GM21723 (cell line): ENCODE results near the gene CHD9.
"Not testable (repeated sequence)": the region's sequence is repeated elsewhere in the genome, so short reads cannot be mapped to it uniquely, and the experiment has no call there.

Experiments
- ATAC-seq: cut with Tn5 transposase; IDR thresholded peaks from one replicate; pipeline ENCODE4 v1.9.1; 2021; ENCODE audit warnings: mild to moderate bottlenecking, moderate library complexity; ENCODE audit not compliant: unreplicated experiment

The CHD9 gene

DNA sequence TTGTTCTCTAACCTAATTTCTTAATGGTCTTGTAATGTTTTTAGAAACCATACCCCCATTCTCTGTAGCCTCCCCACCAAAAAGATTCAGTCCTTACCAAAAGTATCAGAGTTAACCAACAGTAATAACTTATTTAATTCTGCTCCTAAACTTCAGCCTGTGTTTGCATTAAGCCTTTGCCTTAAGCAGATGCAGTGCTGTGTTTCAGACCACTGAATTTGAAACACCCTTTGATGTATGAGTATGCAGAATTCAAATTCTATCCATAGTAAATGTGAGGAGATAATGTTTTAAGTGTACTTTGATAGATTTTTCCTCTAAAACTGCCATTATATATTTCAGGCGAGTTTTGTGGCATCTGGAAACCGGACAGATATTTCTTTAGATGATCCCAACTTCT is 207.9 kb downstream of the CHD9 start:
- no peak for ATAC-seq

DNA sequence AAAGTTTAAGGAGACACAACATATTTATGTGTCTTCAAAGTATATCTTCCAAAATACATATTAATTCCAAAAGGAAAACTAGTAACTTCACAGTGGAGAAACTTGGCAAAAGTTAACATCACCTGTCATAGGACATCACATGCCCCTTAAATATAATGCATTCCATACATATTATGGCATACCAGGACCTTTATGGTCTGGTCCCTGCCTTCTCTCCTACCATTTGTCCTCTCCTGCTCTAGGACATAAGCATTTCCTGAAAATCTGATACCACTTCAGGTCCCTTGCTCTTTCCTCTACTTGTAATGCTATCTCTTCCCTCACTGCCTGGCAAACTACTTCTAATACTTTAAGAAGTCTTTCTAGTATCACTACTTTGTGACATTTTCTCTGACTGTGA is 211.4 kb downstream of the CHD9 start:
- no peak for ATAC-seq

DNA sequence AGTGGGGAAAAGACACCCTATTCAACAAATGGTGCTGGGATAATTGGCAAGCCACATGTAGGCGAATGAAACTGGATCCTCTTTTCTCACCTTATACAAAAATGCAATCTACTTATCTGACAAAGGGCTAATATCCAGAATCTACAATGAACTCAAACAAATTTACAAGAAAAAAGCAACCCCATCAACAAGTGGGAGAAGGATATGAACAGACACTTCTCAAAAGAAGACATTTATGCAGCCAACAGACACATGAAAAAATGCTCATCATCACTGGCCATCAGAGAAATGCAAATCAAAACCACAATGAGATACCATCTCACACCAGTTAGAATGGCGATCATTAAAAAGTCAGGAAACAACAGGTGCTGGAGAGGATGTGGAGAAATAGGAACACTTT is 223.7 kb downstream of the CHD9 start:
- ATAC-seq = not testable (repeated sequence)

DNA sequence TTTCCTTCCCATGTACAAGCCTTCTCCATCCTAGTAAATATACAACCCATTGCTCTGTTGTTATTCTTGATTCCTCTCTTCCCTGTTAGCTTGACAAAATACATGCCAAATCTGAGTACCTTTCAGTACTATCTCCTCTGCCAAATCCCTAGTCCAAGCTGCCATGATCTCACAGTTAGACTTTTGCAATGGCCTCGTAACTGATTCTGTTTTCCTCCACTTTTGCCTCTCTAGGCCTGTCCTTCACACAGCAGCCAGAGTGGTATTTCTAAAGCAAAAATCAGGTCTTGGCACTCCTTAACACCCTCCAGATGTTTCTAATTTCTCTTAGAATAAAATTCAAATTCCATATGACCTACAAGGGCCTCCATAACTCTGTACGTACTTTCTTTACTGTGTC is 226.5 kb downstream of the CHD9 start:
- no peak for ATAC-seq

DNA sequence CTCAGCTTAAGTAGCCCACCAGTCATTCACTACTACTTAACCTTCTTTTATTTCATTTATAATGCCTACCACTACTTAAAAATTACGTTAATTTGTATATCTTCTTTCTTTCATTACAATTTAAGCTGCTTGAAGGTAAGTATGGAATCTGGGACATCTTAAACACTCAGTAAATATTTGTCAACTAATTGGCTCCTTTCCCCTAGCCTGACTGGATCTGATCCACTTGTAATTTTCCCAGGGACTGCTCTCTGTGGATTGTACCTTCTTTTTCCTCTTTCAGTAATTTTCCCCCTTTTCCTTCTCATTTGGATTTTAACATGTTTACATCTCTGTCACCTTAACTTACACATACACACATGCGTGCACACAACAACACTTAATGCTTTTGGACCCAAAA is 227.1 kb downstream of the CHD9 start:
- no peak for ATAC-seq

DNA sequence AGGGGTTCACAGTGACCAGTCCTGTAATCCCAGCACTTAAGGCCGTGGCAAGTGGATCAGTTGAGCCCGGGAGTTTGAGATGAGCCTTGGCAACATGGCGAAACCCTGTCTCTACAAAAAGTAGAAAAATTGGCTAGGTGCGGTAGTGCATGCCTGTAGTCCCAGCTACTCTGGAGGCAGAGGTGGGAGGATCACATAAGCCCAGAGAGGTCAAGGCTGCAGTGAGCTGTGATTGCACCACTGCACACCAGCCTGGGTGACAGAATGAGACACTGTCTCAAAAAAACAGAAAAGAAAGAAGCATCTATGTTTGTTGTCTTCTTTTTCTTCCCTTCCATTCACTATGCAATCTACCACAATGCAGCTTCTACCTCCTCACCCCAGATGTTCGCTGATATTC is 227.5 kb downstream of the CHD9 start:
- ATAC-seq = no peak

DNA sequence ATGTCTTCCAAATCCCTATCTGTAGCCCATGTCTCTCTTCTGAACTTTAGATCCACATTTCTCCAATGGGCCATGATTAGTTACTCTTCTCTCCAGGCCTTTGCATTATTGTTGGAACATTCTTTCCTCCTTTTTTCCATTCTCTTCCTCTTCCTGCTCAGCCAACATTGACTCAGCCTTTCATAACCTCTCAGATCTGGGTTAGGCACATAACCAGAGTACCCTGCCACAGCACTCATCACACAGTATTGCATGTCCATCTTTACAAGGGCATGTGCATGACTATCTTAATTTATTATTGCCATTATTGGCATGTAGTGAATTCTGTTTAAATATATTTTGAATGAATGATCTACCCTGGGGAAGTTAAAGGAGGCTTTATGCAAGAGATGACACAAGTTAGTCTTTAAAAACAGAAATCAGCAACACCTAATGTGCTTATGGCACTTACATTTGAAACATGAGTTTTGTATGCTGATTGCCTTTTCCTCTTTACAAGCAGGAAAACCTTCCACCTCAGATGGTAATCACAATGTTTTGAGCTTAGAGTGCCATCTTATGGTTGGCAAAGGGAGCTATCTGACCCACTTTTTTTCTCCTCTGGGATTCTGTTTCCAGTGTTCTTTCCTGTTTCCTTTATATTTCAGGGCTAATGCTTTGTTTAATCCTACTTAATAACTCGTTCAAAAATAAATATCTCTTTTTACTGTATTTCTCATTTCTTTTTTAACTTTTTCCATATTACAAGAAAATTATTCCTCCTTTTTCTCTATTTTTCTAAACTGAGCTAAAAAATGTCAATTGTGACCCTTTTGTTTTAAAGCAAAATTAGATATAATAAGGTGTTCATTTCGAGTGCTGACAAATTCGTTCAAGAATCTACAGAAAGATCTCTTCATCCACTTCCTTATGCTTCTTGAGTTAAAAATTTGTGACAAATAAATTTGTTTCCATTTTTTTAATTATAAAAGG is 228.5 kb downstream of the CHD9 start:
- ATAC-seq = no peak

DNA sequence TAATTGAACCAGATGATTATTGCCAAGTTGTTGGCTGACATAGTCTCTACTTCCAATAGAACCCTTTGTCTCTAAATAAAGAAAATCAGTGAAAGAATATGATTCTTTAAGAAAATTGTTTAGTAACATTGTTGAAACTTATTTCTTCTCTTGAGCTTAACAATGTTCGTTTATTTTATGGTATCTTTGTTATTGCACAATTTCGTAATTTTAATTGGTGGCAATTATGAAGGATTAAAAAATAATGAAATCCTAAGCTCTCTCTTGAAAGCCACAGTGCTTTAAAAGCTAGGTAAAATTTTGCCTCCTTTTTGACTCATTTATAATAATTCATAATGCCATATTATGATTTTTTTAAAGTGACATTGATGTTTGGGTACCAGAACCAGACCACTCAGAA is 230.4 kb downstream of the CHD9 start:
- ATAC-seq = no peak

DNA sequence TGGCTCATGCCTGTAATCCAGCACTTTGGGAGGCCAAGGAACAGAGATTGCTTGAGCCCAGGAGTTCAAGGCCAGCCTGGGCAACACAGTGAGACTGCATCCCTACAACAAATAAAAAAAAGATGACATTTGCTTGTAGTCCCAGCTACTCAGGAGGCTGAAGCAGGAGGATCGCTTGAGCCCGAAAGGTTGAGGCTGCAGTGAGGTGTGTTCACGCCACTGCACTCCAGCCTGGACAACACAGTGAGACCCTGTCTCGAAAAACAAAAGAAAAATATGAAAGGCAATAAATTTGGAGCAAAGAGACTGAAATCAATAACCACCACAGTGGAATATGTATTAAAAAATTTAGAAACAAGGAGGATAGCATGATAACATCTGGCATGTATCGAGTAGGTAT is 235.7 kb downstream of the CHD9 start:
- no peak for ATAC-seq

DNA sequence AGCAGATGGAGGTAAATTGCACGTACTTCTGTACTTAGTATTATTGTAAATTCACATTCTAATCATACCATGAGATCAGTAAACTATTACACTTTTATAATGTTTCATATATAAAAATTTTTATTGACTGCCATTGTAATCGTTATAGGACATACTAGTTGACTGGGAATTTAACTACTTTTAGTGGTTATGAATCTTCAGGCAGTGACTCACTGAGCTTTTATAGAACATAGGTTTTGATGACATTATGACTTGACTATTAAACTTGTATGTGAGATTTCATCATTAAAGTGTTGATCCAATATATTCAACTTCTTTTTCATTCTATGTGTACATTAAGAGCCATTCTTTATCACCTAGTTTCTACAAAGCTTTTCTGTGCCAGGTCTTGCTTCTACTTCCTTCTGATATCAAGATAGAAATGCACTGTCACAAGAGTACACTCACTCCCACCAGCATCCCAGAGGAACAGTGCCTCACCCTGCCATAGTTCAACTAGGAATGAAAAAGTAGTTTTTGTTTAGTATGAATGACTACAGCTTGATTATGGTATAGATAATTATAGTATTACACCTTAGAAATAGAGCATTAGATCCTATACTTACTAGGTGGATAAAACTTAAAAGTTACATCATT is 237.1 kb downstream of the CHD9 start:
- no peak for ATAC-seq

DNA sequence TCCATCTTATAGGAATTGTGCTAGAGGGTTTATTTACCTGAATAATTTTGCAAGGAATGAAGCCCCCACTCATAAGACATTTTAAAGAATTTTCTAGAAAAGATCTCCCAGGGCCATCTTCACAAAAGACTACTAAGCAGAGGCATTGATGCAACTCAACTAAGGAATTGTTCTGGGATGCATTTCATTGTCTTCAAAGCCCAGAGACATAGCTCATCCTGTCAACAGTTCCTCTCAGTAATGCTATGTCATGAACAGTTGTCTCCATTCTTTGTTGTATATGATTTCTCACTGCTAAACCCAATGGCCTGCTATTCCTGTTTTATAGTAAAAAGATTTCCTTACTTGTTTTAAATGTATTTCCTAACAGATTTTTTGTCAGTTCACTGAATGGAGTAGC is 242.7 kb downstream of the CHD9 start:
- no peak for ATAC-seq

DNA sequence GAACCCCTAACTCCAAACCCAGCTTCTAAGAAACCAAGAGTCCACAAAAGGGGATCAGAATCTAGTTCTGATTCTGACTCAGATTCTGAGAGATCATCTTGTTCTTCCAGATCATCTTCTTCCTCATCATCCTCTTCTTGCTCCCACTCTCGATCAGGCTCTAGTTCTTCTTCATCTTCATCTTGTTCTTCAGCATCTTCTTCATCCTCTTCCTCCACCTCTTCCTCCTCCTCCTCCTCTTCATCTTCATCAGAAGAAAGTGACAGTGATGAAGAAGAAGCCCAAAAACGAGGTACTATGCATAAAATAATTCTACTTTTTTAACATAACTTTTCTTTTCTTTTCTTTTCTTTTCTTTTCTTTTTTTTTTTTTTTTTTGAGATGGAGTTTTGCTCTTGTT is 249.5 kb downstream of the CHD9 start:
- ATAC-seq = no peak

DNA sequence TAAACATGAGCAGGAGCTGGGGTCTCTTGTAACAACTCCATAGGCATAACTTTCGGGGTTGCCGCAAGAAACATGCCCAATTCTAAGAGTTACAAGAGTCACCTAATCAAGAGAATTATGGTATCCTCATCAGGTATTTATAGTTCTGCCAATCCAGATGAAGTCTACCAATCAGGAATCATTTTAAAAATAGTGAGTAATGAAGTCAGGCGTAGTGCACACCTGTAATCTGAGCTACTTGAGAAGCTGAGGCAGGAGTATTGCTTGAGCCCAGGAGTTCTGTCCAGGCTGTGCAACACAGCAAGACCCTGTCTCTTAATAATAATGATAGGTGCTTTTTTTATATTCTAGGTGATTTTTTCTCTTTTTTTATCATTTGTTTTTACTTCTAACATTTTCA is 251.0 kb downstream of the CHD9 start:
- no peak for ATAC-seq

DNA sequence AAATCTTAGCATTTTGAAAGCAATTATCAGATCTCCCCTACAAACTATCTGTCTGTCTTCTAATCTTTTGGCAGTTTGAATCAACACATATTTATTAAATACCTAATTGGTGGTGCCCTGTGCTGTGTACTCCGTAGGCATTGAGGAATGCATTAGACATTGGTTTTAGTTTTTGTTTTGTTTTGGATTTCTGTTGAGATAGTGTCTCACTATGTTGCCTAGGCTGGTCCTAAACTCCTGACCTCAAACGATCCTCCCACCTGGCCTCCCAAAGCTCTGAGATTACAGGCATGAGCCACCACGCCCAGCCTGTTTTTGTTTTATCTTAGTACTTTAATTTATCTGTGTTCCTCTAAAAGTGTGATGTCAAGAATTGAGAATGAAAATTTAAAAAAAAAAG is 254.7 kb downstream of the CHD9 start:
- ATAC-seq = no peak

DNA sequence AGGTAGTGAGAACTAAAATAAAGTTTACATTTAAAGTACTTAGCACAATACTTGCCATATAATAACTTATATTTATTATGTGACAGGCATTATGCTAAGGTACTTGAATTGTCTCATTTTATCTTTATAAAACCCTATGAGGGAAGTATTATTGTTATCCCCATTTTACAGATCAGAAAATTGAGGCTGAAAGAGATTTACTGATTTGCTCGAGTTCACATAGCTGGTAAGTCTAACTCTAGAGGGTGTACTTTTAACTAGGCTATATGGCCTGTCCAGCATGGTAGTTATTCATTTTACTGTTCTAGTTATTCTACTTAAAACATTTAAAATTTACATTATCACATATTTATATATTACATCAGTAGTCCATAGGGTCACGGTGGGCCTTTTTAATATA is 266.2 kb downstream of the CHD9 start:
- ATAC-seq = no peak

DNA sequence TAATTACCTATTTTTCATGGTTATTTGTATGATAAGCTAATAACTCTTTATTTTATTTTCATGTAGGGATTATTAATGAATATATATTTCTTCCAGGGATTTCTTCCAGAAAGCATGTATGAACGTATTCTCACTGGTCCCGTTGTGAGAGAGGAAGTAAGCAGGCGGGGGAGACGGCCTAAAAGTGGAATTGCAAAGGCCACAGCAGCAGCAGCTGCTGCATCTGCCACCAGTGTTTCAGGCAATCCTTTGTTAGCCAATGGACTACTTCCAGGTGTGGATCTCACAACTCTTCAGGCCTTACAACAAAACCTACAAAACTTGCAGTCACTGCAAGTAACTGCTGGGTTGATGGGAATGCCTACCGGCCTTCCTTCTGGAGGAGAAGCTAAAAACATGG is 269.1 kb downstream of the CHD9 start:
- ATAC-seq = no peak

DNA sequence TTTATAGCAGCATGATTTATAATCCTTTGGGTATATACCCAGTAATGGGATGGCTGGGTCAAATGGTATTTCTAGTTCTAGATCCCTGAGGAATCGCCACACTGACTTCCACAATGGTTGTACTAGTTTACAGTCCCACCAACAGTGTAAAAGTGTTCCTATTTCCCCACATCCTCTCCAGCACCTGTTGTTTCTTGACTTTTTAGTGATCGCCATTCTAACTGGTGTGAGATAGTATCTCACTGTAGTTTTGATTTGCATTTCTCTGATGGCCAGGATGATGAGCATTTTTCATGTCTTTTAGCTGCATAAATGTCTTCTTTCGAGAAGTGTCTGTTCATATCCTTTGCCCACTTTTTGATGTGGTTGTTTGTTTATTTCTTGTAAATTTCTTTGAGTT is 276.2 kb downstream of the CHD9 start:
- not testable (repeated sequence) for ATAC-seq

DNA sequence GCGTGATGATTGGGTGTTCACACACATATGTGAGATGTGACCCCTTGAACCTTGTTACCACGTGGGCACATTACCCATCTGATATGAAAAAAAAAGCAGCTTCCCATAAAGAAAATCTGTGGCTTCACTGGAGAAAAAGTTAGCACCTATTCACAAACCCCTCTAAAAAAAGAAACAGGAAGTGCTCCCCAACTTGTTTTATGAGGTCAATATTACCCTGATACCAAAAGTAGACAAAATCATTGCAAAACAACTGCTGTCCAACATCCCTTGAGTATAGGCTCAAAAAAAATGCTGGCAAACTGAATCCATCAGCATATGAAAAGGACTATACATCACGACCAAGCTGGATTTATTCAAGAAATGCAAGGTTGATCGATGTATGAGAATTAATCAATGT is 279.8 kb downstream of the CHD9 start:
- no peak for ATAC-seq

DNA sequence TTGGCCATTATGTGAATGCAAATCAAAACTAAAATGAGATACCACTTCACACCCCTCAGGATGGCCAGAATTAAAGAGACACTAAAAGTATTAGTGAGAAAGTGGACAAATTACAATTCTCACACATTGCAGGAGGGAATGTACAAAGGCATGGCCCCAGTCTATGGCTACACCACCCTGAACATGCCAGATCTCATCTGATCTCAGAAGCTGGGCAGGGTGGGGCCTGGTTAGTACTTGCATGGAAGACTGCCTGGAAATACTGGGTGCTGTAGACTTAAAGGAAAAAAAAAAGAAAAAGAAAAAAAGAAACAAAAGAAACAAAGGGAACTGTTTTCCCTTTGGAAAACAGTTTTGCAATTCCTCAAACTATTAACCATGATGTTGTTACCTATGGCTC is 282.5 kb downstream of the CHD9 start:
- ATAC-seq = no peak

DNA sequence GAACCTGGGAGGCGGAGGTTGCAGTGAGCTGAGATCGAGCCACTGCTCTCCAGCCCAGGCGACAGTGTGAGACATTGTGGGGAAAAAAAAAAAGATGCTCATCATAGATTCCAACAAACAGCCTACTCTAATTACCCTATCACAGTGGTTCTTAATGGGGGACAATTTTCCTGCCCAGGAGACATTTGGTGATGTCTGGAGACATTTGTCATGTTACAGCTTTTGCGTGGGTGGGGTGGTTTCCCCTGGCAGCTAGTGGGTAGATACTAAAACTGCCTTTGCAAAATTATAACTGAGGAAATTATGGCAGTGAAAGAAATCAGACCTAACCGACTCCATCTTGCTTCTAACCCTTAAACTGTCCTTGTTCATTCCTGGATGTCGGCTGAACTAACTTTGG is 287.0 kb downstream of the CHD9 start:
- ATAC-seq = no peak

DNA sequence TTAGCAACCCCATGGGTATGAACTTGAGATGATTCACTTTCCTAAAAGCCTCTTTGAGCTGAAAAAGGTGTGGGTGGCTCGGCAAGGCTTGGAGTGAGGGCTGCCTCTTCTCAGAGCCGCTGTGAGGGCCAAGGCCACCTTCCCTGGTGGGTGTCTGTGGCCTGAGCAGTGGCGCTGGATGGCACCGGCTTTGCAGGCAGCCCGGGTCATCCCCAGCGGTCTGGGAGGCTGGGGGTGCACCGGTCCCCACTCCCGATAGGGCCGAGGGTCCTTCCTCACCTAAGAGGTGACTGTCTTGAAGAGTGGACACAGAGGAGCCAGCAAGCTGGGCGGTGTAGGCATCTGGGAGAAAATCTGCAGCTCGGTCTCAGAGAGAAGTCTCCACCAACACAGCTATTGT is 300.3 kb downstream of the CHD9 start:
- no peak for ATAC-seq

DNA sequence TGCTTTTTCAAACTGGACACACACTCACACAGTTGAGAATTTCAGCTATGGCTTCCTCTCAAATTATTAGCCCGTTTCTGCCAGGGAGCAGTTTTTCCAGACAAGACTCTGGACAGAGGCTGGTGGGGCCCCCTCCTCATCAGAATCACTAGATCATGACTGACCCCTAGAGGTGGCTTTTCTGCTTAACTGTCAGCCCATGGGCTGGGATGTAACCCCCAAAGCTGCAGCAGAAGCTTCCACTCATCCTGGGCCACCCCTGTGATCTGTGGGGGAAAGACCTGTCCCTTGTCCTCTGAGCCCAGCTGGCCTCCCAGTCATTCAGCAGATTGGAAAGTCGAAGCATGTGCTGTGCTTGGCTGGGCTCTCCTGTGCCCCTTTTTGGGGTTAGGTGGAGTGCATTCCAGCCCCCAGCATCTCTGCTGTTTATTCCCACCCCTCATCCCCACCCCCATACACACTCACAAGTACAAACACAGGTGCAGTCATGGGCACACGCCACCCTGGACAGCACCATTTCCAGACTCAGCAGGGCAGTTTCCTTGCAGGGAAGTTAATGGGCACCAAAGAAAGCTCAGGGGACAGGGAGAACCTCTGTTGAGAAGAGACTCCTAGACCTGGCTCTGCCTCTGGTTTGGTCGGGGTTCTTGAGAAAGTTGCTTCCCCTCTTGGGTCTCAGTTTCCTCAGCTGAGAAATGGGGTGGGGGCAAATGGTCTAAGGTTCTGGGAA is 301.9 kb downstream of the CHD9 start:
- ATAC-seq = no peak
